ENCODE measurements around the gene KCNJ9. TPM values are rescaled to one million over a fixed set of nuclear protein-coding genes. Genes with fewer than 3 reads are reported as not detected.

The KCNJ9 gene
- total and polyA plus RNA-seq, 2 donors (not counting 1 experiment from before 2014, with no cell fraction given): not detected

- H3K27ac ChIP-seq (ENCODE audit: low read length in 2 of 2): no peak overlapping the region
- ChIA-PET CTCF (interaction anchor here (1.0 to 2.2 kb wide), 2 partner anchors 31 to 77 kb away, joined by 5 to 6 read pairs; no protein-coding TSS in a partner anchor), POLR2A (no interaction called here)
- DNase-seq: no peak
- TF ChIP-seq EZH2 (IDR thresholded peaks at IDR 0.05; ENCODE audit: borderline replicate concordance, insufficient read depth, low read depth, low read length, poor library complexity, severe bottlenecking) (no peak), CTCF (IDR thresholded peaks at IDR 0.05) (no peak)
- peaks cover 0 to 19% (median 4%) of the 10 kb centered on the region in 4 experiments for H3K27me3 ChIP-seq (replicated peaks in 1 of 4; ENCODE audit: control extremely low read depth in 1 of 4, control insufficient read depth in 3 of 4, insufficient read depth in 4 of 4, low read length in 3 of 4)
- no peak overlapping the region for H3K9ac ChIP-seq (ENCODE audit: low read length)
- H3K79me2 ChIP-seq (ENCODE audit: control insufficient read depth, insufficient read depth, low read length): no peaks in the 10 kb centered on the region
- no peak overlapping the region for H3K27ac Mint-ChIP-seq
- intact Hi-C loops (cut with micrococcal nuclease): no loop called here
- 88% methylated on average over 5 of the region's 12 CpGs for WGBS (ENCODE audit: insufficient coverage)
- no peaks in the 10 kb centered on the region for H4K20me1 ChIP-seq (ENCODE audit: control insufficient read depth, insufficient read depth, low read length, poor library complexity, severe bottlenecking)
- no peaks in the 10 kb centered on the region for H3K4me1 ChIP-seq (ENCODE audit: control insufficient read depth in 2 of 2, insufficient read depth in 2 of 2, low read length in 2 of 2)
- no peak overlapping the region for H3K4me2 ChIP-seq (replicated peaks; ENCODE audit: low read depth, low read length, poor library complexity, severe bottlenecking)
- H2AFZ ChIP-seq (ENCODE audit: insufficient read depth, low read depth, low read length, poor library complexity, severe bottlenecking): no peak overlapping the region
- peaks cover 24% of the 10 kb centered on the region for H3K27me3 Mint-ChIP-seq
- no peak overlapping the region for H3K4me3 ChIP-seq (ENCODE audit: control extremely low read depth in 1 of 5, extremely low read depth in 1 of 5, insufficient read depth in 1 of 5, low read depth in 2 of 5, low read length in 4 of 5)
- no peaks in the 10 kb centered on the region for H3K36me3 ChIP-seq (replicated peaks in 1 of 2; ENCODE audit: control extremely low read depth in 1 of 2, control insufficient read depth in 1 of 2, extremely low read depth in 1 of 2, insufficient read depth in 2 of 2, low read length in 1 of 2)
- H3K4me3 Mint-ChIP-seq: no peak overlapping the region
- H3K4me1 Mint-ChIP-seq: no peaks in the 10 kb centered on the region
- H3K9me3 Mint-ChIP-seq (ENCODE audit: insufficient read depth): no peaks in the 10 kb centered on the region
- H3K9me3 ChIP-seq (ENCODE audit: control extremely low read depth in 1 of 3, control insufficient read depth in 2 of 3, insufficient read depth in 1 of 3, low read length in 2 of 3): no peaks in the 10 kb centered on the region
- ATAC-seq (ENCODE audit: low read depth): no peak
Observed at GRCh38 chr1:160116283-160117147, 35.2 kb downstream of the KCNJ9 start.

- H3K27me3 ChIP-seq (replicated peaks in 1 of 4; ENCODE audit: control extremely low read depth in 1 of 4, control insufficient read depth in 3 of 4, insufficient read depth in 4 of 4, low read length in 3 of 4): peaks cover 0 to 19% (median 4%) of the 10 kb centered on the region in 4 experiments
- no peaks in the 10 kb centered on the region for H3K9me3 ChIP-seq (ENCODE audit: control extremely low read depth in 1 of 3, control insufficient read depth in 2 of 3, insufficient read depth in 1 of 3, low read length in 2 of 3)
- Mint-ChIP-seq H3K27ac (no peak overlapping the region), H3K4me3 (no peak overlapping the region), H3K9me3 (ENCODE audit: insufficient read depth) (no peaks in the 10 kb centered on the region), H3K4me1 (no peaks in the 10 kb centered on the region), H3K27me3 (peaks cover 24% of the 10 kb centered on the region)
- CTCF ChIA-PET: interaction anchor here (1.0 to 2.2 kb wide), 2 partner anchors 32 to 76 kb away, joined by 5 to 6 read pairs; no protein-coding TSS in a partner anchor
- no peak overlapping the region for H2AFZ ChIP-seq (ENCODE audit: insufficient read depth, low read depth, low read length, poor library complexity, severe bottlenecking)
- no peak for TF ChIP-seq CTCF (IDR thresholded peaks at IDR 0.05)
- TF ChIP-seq EZH2 (IDR thresholded peaks at IDR 0.05; ENCODE audit: borderline replicate concordance, insufficient read depth, low read depth, low read length, poor library complexity, severe bottlenecking): no peak
- H3K36me3 ChIP-seq (replicated peaks in 1 of 2; ENCODE audit: control extremely low read depth in 1 of 2, control insufficient read depth in 1 of 2, extremely low read depth in 1 of 2, insufficient read depth in 2 of 2, low read length in 1 of 2): no peaks in the 10 kb centered on the region
- no peak overlapping the region for H3K9ac ChIP-seq (ENCODE audit: low read length)
- POLR2A ChIA-PET: no interaction called here
- DNase-seq (no peak), ATAC-seq (ENCODE audit: low read depth) (no peak)
- H3K27ac ChIP-seq (ENCODE audit: low read length in 2 of 2): no peak overlapping the region
- H4K20me1 ChIP-seq (ENCODE audit: control insufficient read depth, insufficient read depth, low read length, poor library complexity, severe bottlenecking): no peaks in the 10 kb centered on the region
- no peak overlapping the region for H3K4me3 ChIP-seq (ENCODE audit: control extremely low read depth in 1 of 5, extremely low read depth in 1 of 5, insufficient read depth in 1 of 5, low read depth in 2 of 5, low read length in 4 of 5)
- H3K79me2 ChIP-seq (ENCODE audit: control insufficient read depth, insufficient read depth, low read length): no peaks in the 10 kb centered on the region
- no peaks in the 10 kb centered on the region for H3K4me1 ChIP-seq (ENCODE audit: control insufficient read depth in 2 of 2, insufficient read depth in 2 of 2, low read length in 2 of 2)
- H3K4me2 ChIP-seq (replicated peaks; ENCODE audit: low read depth, low read length, poor library complexity, severe bottlenecking): no peak overlapping the region
- no CpG with 5 or more reads among the region's 1 CpG for WGBS (ENCODE audit: insufficient coverage)
- intact Hi-C loops (cut with micrococcal nuclease): no loop called here
Observed at GRCh38 chr1:160117300-160117699, 36.0 kb downstream of the KCNJ9 start.
